ENCODE results near the gene LRP10. TPM values are rescaled to one million over a fixed set of nuclear protein-coding genes. Genes with fewer than 3 reads are reported as not detected.
A peak's percentile ranks its signal among the peaks of the same experiment; 100 is the strongest.
"Not testable (repeated sequence)": the region's sequence is repeated elsewhere in the genome, so short reads cannot be mapped to it uniquely, and the experiment has no call there.

LRP10 gene
- total RNA-seq, 1 experiment from 2014 or later = 61.1 TPM

DNA sequence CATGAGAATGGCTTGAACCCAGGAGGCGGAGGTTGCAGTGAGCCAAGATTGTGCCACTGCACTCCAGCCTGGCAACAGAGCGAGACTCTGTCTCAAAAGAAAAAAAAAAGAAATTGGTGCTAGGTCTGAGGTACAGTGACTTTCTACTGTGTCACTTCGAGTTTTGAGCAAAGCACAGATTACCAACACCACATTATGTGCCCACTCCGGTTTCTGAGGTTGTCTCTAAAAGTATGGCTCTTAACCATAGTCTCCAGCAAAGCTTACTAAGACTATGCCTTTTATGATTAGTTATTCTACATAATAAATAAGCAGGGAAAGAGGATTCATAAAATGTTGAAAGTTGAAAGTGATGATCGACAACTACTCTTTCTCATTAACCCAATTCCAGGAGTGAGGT, 39.4 kb downstream of the LRP10 start:
- no peak for DNase-seq (ENCODE audit: low spot score)

GRCh38 chr14:22914836-22915235, 43.3 kb downstream of the LRP10 start:
- DNase-seq (ENCODE audit: low spot score) = not testable (repeated sequence)

GRCh38 chr14:22915886-22916521, 44.5 kb downstream of the LRP10 start:
- no peak for DNase-seq (ENCODE audit: low spot score)

DNA sequence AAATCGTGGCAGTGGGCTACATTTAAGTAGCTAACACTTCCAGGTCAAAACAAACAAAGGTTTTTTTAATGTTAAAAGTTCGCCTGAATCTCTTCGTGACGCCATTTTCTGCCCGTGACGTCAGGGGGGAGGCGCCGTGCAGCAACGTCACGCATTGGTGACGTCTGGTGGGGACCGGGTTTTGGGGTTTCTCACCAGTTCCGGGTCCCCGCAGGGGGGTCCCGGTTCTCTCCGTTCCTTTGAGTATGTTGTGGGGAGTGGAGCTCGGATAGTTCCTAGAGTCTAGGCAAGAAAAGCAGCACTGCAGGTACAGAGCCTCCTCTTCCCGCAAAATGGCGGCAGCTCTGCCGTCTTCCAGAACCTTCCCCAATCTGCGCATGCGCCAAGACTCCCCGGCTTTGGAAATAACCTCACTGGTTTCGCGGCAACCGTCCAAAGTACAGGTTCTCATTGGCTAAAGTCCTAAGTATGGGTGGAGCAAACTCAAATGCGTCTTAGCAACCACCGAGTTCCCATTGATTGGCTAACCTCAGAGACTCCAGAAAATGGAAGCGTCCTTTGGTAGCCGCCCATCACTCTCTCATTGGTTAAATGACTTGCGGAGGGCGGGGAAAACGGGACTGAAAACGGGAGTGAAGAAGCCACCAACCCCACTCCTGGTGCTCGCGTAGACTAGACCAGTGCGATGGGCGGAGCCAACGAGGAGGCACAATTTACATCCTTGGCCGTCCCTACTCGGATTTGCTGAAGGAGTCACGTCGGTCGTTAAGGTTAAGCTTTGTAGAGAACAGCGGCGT, 47.5 kb downstream of the LRP10 start, which contains the start of gene RBM23:
RBM23 (minus strand) TSS at position 346 of the 797 bp plus-strand sequence.
- peak; percentile 98 for DNase-seq (ENCODE audit: low spot score)

DNA sequence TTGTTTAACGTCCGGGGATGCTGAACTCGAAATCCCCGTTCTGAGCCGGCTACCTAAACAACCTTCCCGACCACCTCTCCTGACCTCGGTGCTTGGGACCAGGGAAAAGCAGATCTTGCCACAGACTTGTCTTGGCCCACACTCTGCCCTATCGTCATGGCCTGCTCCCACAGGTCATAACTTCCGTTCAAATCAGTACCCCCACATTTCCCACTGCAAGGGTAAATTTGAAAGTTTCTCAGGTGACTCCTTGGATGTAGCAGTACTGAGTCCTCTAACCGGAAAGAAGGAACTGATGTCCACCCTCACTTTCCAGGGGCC, 48.0 kb downstream of the LRP10 start:
- no peak for DNase-seq (ENCODE audit: low spot score)

DNA sequence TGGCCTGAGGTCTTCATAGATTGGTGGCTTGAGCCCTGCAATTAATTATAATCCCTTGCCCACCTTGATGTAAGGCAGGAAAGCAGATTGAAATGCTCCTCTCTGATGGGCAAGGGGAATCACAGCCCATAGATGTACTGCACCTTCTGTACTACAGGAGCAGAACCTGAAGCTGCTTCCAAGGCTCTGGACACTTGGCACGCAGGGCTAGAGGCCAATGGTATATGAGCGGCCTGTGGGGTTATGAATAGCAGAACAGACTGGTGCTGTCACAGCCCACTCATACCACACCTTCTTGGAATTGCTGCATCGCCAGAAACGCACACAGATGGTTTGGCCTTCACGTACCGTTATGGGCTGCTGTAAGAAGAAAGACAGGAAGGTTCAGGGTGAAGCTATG, 49.2 kb downstream of the LRP10 start:
- no peak for DNase-seq (ENCODE audit: low spot score)

DNA sequence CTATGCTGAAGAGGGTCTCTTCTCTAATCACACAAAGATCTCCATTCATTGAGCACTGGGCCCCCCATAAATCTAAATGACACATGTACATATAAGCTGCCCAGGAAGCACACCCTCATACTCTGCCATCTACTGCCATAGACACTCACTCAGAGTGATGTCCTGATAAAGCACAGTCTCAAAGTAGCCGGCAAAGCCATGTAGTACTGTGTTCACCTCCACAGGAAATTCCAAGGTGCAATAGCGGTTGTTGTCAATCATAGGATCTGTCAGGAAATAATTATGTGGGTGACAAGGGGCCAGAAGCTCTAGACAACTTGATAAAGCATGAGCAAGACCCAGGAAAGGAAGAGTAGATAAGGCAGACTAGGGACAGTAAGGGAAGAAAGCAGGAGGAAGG, 50.8 kb downstream of the LRP10 start:
- DNase-seq (ENCODE audit: low spot score) = no peak

DNA sequence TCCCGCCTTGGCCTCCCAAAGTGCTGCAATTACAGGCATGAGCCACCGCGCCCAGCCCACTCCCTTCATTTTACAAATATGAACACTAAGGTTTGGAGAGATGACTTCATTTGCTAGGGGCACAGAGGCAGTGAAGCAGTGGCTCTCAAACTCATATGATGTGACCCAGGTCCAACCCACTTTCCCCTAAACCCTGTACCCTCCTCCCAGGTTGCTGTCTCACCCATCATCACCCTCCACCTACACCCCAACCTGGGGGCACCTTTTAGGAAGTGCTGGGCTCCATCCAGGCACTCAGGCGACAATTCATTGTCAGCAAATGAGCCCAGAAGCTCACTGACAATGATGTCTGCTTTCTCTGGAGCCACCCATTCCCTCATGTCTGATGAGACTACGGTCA, 52.2 kb downstream of the LRP10 start:
- DNase-seq (ENCODE audit: low spot score) = no peak

DNA sequence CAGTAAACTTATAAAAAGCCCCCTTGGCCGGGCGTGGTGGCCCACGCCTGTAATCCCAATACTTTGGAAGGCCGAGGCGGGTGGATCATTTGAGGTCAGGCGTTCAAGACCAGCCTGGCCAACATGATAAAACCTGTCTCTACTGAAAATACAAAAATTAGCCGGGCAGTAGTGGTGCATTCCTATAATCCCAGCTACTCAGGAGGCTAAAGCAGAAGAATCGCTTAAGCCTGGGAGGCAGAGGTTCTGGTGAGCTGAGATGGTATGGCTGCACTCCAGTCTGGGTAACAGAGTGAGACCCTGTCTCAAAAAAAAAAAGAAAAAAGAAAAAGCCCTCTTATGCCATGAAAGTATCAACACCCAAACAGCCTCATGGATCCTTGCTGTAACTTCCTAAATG, 54.0 kb downstream of the LRP10 start:
- DNase-seq (ENCODE audit: low spot score) = no peak

DNA sequence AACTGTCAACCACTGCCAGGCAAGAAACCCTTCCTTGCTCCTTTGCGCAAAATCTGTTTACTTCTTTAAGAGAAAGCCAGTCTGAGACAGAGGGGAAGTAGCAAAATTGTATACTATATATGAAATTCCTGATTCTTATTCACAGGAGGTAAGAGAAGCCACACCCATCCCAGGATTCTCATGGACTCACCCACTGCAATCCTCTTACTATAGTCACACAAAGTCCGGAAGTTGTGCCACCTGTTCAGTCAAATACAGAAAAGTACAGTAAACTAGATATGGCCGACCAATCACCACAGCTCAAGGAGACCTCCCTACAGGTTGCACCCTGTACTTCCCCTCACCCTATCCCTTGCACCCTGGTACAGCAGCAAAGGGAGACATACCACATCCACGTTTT, 54.8 kb downstream of the LRP10 start:
- no peak for DNase-seq (ENCODE audit: low spot score)

DNA sequence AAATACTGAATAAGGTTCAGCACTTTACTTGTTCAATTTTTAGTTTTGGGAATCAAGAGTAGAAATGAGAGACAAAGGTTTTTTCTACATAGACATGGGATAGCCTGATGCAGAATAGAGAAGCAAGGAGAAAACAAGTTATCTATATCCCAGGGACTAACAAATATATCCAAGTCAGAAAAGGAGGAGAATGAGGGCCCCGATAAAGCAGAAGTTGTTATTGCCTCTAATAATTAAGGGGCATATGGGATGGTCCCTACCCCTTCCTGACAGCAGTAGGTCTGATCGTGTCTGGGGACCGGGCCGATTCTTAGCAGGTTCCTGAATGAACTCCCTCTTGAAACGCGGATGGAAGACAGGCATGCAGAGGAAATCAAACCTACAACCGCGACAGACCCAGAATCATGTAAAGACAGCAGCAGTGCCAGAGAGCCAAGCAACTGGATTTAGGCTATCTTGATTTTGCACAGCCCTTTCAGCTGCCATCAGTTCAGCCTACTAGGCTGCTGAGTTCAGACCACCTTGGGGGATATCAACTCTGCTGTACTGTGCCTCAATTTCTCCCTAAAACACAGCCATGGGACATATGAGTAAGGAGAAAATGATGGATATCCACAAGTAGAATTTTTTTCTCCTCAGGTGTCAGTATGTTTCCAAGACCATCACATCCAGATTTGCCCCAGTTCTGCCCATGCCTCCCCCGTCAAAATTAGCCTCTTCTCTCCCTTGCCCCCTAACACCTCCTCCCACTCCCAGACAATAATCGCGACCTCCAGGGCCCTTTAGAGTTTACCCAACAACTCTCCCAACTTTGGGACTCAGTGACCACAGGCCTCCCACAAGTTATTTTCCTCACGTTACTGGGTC, 56.9 kb downstream of the LRP10 start:
- no peak for DNase-seq (ENCODE audit: low spot score)

DNA sequence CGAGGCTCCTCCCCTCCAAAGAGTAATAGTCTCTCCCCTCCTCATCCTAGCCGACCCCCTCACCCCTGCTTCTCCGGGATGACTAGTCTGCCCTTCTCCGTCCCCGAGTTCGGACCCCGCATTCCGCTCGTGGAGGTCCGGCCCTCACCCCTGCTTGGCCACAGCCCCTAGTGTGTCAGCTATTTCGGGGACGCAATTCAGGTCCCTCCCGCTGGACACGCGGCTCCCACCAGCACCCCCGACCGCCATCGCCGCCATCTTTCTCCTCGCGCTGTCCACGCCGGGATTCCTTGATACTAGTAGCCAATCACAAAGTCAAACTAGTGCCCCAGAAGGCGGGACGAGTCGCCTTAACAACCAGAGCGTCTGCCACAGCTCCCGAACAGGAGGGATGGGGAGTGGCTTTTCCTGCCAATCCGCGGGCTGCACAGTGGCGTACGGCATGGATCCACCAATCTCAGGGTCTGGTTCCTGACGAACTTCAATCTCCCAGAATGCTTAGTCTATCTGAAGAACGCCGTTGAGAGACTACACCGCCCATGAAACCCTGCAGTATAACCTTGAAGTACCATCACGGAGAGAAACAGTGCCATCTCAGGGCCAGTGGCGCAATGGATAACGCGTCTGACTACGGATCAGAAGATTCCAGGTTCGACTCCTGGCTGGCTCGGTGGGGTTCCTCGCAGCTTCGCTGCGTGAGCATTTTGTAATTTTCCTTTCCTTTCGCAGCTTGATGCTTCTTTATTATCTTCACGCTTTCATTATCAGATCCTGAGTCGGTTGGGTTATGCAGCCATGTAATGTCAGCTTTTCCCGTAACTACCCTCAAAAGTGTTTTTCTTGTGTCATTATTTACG, 57.8 kb downstream of the LRP10 start, which contains the start of gene PRMT5:
PRMT5 (minus strand) TSS at position 273 of the 857 bp plus-strand sequence; CDS start at position 258, 15 bp downstream.
- peak; percentile 97 for DNase-seq (ENCODE audit: low spot score)

DNA sequence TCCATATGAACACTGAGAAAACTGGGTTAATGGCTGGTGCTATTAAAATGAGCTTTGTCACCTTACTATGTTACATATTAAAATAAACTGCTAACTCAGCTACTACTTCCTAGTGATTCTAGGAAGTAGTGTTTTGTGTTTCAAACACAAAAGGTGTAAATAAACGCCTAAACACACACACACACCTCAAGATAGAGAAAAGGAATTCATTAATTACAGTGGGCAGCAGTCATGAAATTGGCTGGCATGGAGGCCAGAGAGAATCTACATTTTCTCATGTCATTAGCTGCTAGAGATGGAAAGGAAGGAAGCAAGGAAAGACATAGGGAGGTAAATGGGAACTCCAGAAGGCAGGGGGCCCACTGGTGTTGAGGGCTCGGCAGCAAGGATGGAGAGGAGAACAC, 58.4 kb downstream of the LRP10 start:
- peak; percentile 52 for DNase-seq (ENCODE audit: low spot score)

Small RNA genes within 50 kb of the gene (small RNA-seq; reads per million reads assigned to genes)
- not detected for gene RF00019

Other genes with a start within 250 kb of the LRP10 start
- gene OR6J1, start 227.4 kb upstream of the LRP10 start, total RNA-seq (2014; rRNA removed; shearing (Covaris generic)) = not detected in 2 replicates
- gene OXA1L, start 105.1 kb upstream of the LRP10 start, total RNA-seq (2014; rRNA removed; shearing (Covaris generic)) = 73.5 and 80.9 TPM in 2 replicates
- gene SLC7A7, start 56.3 kb upstream of the LRP10 start, total RNA-seq (2014; rRNA removed; shearing (Covaris generic)) = 12.2 and 13.6 TPM in 2 replicates
- gene MRPL52, start 41.9 kb upstream of the LRP10 start, total RNA-seq (2014; rRNA removed; shearing (Covaris generic)) = 45.9 and 56.1 TPM in 2 replicates
- gene MMP14, start 35.2 kb upstream of the LRP10 start, total RNA-seq (2014; rRNA removed; shearing (Covaris generic)) = 1.7 and 3.9 TPM in 2 replicates
- gene REM2, start 11.5 kb downstream of the LRP10 start, total RNA-seq (2014; rRNA removed; shearing (Covaris generic)) = 0.18 and 0.53 TPM in 2 replicates
- gene RBM23, start 47.4 kb downstream of the LRP10 start, total RNA-seq (2014; rRNA removed; shearing (Covaris generic)) = 54.9 and 56.3 TPM in 2 replicates
- 46.4 and 47.6 TPM in 2 replicates for gene PRMT5, start 57.6 kb downstream of the LRP10 start, total RNA-seq (2014; rRNA removed; shearing (Covaris generic))
- 28.5 and 29.4 TPM in 2 replicates for gene HAUS4, start 85.3 kb downstream of the LRP10 start, total RNA-seq (2014; rRNA removed; shearing (Covaris generic))
- 52.0 and 53.6 TPM in 2 replicates for gene AJUBA, start 110.8 kb downstream of the LRP10 start, total RNA-seq (2014; rRNA removed; shearing (Covaris generic))
- gene C14orf93, start 138.4 kb downstream of the LRP10 start, total RNA-seq (2014; rRNA removed; shearing (Covaris generic)) = 14.6 and 15.1 TPM in 2 replicates
- 198 and 205 TPM in 2 replicates for gene PSMB5, start 163.2 kb downstream of the LRP10 start, total RNA-seq (2014; rRNA removed; shearing (Covaris generic))
- not detected in 2 replicates for gene PSMB11, start 170.5 kb downstream of the LRP10 start, total RNA-seq (2014; rRNA removed; shearing (Covaris generic))
- 11.4 and 15.0 TPM in 2 replicates for gene CDH24, start 185.8 kb downstream of the LRP10 start, total RNA-seq (2014; rRNA removed; shearing (Covaris generic))
- 59.1 and 64.4 TPM in 2 replicates for gene ACIN1, start 223.4 kb downstream of the LRP10 start, total RNA-seq (2014; rRNA removed; shearing (Covaris generic))
- gene C14orf119, start 223.8 kb downstream of the LRP10 start, total RNA-seq (2014; rRNA removed; shearing (Covaris generic)) = 31.4 and 36.3 TPM in 2 replicates
- gene CIROP, start 233.2 kb downstream of the LRP10 start, total RNA-seq (2014; rRNA removed; shearing (Covaris generic)) = not detected in 2 replicates
- gene CEBPE, start 247.5 kb downstream of the LRP10 start, total RNA-seq (2014; rRNA removed; shearing (Covaris generic)) = not detected in 2 replicates

All from HT-29 (cell line).